Neuronal stem cell (in vitro differentiated cells): Measurements from ENCODE around the gene HDAC4.

Experiments
- DNase-seq: peaks from one replicate; pipeline ENCODE4 v3.0.0-alpha.2; 2013; ENCODE audit warnings: low spot score
- H2AFZ ChIP-seq: one replicate; pipeline ENCODE4 v1.6.1; 2013; ENCODE audit warnings: mild to moderate bottlenecking, low read length, inconsistent platforms
- H2AK5ac ChIP-seq: 2 replicates; pipeline ENCODE4 v1.6.1; 2013; ENCODE audit warnings: low read depth, mild to moderate bottlenecking, inconsistent platforms, low read length, moderate library complexity, mixed read lengths
- H2BK120ac ChIP-seq: 2 replicates; pipeline ENCODE4 v1.6.1; 2013; ENCODE audit warnings: low read depth, mild to moderate bottlenecking, inconsistent platforms, low read length, moderate library complexity, mixed read lengths
- H2BK12ac ChIP-seq: one replicate; pipeline ENCODE4 v1.6.1; 2013; ENCODE audit warnings: low read length, inconsistent platforms
- H2BK15ac ChIP-seq: 2 replicates; pipeline ENCODE4 v1.6.1; 2013; ENCODE audit warnings: mild to moderate bottlenecking, low read length, inconsistent platforms, mixed read lengths
- H2BK5ac ChIP-seq: one replicate; pipeline ENCODE4 v1.6.1; 2013; ENCODE audit warnings: inconsistent platforms, mild to moderate bottlenecking, low read length, moderate library complexity
- H3K14ac ChIP-seq: one replicate; pipeline ENCODE4 v1.6.1; 2013; ENCODE audit warnings: low read length, inconsistent platforms
- H3K18ac ChIP-seq: 2 replicates; pipeline ENCODE4 v1.6.1; 2013; ENCODE audit warnings: low read length, inconsistent platforms
- H3K23ac ChIP-seq: 2 replicates; pipeline ENCODE4 v1.6.1; 2013; ENCODE audit warnings: low read depth, mild to moderate bottlenecking, mixed read lengths, low read length, inconsistent platforms; ENCODE audit not compliant: poor library complexity
- H3K27ac ChIP-seq: replicated peaks from 3 replicates; pipeline ENCODE4 v1.5.1; 2013; ENCODE audit warnings: low read length, inconsistent platforms
- H3K27me3 ChIP-seq, 3 experiments: 2 replicates each; pipeline ENCODE4 v1.6.1; 2013; ENCODE audit warnings: low read length in 3 of 3, mild to moderate bottlenecking in 2 of 3, inconsistent platforms in 1 of 3, low read depth in 1 of 3, mixed read lengths in 1 of 3, moderate library complexity in 1 of 3; ENCODE audit not compliant: control insufficient read depth in 3 of 3, insufficient read depth in 3 of 3
- H3K36me3 ChIP-seq, 2 donors: replicated peaks in 1 of 2; 2 replicates each; pipeline ENCODE4 v1.6.1; 2013; ENCODE audit warnings: low read length in 2 of 2; ENCODE audit not compliant: control insufficient read depth in 2 of 2, insufficient read depth in 2 of 2
- H3K4ac ChIP-seq: 2 replicates; pipeline ENCODE4 v1.6.1; 2013; ENCODE audit warnings: inconsistent platforms, mild to moderate bottlenecking, low read length, moderate library complexity
- H3K4me1 ChIP-seq, 2 donors: 1 replicate in 1 of 2; 2 replicates in 1 of 2; pipeline ENCODE4 v1.6.1; 2013; ENCODE audit warnings: low read length in 2 of 2, low read depth in 1 of 2; ENCODE audit not compliant: control insufficient read depth in 2 of 2, insufficient read depth in 1 of 2
- H3K4me2 ChIP-seq: one replicate; pipeline ENCODE4 v1.6.1; 2013; ENCODE audit warnings: mild to moderate bottlenecking, low read length, inconsistent platforms; ENCODE audit not compliant: insufficient read depth, poor library complexity, severe bottlenecking
- H3K4me3 ChIP-seq, 2 donors: 2 replicates each; pipeline ENCODE4 v1.5.1; 2013; ENCODE audit warnings: low read length in 2 of 2, mild to moderate bottlenecking in 2 of 2, inconsistent platforms in 1 of 2, moderate library complexity in 1 of 2
- H3K79me1 ChIP-seq: one replicate; pipeline ENCODE4 v1.6.1; 2013; ENCODE audit warnings: low read depth, mild to moderate bottlenecking, inconsistent platforms, low read length, moderate library complexity
- H3K9ac ChIP-seq: one replicate; pipeline ENCODE4 v1.6.1; 2013; ENCODE audit warnings: mild to moderate bottlenecking, low read depth, low read length, inconsistent platforms; ENCODE audit not compliant: poor library complexity
- H3K9me3 ChIP-seq, 2 donors: replicated peaks in 1 of 2; 2 replicates each; pipeline versions ENCODE3 to v1.6.1; 2013; ENCODE audit warnings: low read length in 2 of 2, mild to moderate bottlenecking in 2 of 2, inconsistent platforms in 1 of 2, low read depth in 1 of 2, mixed read lengths in 1 of 2, moderate library complexity in 1 of 2; ENCODE audit not compliant: control insufficient read depth in 2 of 2, insufficient read depth in 1 of 2
- H4K8ac ChIP-seq: one replicate; pipeline ENCODE4 v1.6.1; 2013; ENCODE audit warnings: low read depth, mild to moderate bottlenecking, inconsistent platforms, low read length, moderate library complexity
- H4K91ac ChIP-seq: one replicate; pipeline ENCODE4 v1.6.1; 2013; ENCODE audit warnings: low read length, low read depth, mild to moderate bottlenecking, inconsistent platforms; ENCODE audit not compliant: poor library complexity
- WGBS, 2 donors: extraction: QIAGEN DNeasy Blood & Tissue Kit; methylation state at CpG; one replicate each; pipeline ENCODE4 v1.1.7; 2013; ENCODE audit warnings: missing lambda C conversion rate in 2 of 2, mixed read lengths in 1 of 2; ENCODE audit not compliant: insufficient read length in 2 of 2, insufficient replicate concordance in 1 of 2; ENCODE audit errors: extremely low coverage in 2 of 2; 5-methylcytosine and 5-hydroxymethylcytosine counted together

Gene HDAC4

DNA sequence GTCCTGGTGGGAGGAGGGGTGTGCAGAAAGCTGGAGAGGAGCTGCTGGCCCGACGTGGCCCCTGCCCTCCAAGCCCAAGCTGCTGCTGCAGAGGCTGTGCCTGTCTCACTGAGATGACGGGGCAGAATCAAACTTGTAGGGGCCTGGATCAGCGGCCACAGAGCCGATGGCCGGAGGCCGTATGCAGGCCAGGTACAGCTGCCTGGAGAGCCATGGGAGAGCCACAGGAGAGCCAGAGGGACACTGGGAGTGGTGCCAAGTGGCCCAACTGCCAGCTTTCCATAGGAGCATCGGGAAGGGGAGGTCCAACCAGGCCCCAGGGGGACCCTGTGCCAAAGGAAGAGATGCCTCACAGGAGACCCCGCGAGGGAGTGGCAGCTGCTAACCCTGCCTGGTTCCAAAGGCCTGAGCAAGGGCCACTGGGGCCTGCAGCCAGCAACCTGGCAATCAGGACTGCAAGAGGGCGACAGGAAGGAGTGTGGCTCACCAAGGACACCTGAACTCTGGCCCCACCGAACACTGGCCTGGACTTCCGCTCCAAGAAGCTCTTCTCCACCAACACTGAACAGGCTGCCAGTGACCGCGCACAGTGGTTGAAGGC lies 70.7 kb downstream of the HDAC4 start:
- Histone ChIP-seq H3K9ac (no peak overlapping the region), H4K8ac (no peak overlapping the region), H3K79me1 (peaks cover 9% of the 10 kb centered on the region), H3K23ac (no peak overlapping the region), H3K4ac (no peak overlapping the region), H2AK5ac (peak overlapping the region; percentile 61), H2BK12ac (no peak overlapping the region), H3K36me3 (peaks cover 0 to 4% of the 10 kb centered on the region in 2 donors), H2BK120ac (no peak overlapping the region), H3K4me2 (no peak overlapping the region), H3K18ac (peak overlapping the region; percentile 57), H2BK5ac (no peak overlapping the region), H2AFZ (no peak overlapping the region), H2BK15ac (no peak overlapping the region), H3K27ac (no peak overlapping the region), H3K4me1 (peaks cover 14 to 16% of the 10 kb centered on the region in 2 donors), H3K4me3 (no peak overlapping the region), H3K27me3 (no peaks in the 10 kb centered on the region), H3K9me3 (peaks cover 0 to 7% of the 10 kb centered on the region in 2 donors), H3K14ac (no peak overlapping the region), H4K91ac (no peak overlapping the region)
- WGBS, 2 donors = no CpG with 5 or more reads among the region's 15 CpGs
- DNase-seq = no peak

DNA sequence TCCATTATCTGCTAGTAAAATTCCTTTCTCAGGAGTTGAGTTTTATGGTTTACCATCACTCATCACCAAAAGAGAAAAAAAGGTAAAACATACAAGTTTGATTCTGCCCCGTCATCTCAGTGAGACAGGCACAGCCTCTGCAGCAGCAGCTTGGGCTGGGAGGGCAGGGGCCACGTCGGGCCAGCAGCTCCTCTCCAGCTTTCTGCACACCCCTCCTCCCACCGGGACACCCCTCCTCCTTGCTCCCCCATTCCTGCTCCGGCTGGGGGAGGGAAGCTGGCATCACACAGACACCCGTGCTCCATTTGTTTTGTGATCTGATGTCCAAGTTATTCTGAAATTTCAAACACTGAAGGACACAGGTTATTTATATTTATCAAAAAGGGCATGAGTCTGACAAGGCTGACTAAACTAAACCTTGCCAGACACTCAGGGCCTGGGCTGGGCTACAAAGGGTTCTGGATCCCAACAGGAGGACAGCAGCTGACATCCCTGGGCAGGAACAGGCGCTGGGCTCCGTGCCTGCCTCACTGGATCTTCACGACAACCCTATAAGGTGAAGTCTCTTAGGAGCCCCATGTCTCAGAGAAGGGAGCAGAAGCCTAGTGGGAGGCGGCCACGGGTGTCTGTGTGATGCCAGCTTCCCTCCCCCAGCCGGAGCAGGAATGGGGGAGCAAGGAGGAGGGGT lies 71.4 kb downstream of the HDAC4 start:
- no CpG with 5 or more reads among the region's 12 CpGs for WGBS, 2 donors
- H3K36me3 ChIP-seq = peaks cover 0 to 7% of the 10 kb centered on the region in 2 donors
- no peak overlapping the region for H3K27ac ChIP-seq
- H2AFZ ChIP-seq = no peak overlapping the region
- no peak overlapping the region for H4K8ac ChIP-seq
- no peak overlapping the region for H3K23ac ChIP-seq
- no peak overlapping the region for H3K9ac ChIP-seq
- no peak overlapping the region for H4K91ac ChIP-seq
- H2BK12ac ChIP-seq = no peak overlapping the region
- H3K9me3 ChIP-seq = peaks cover 0 to 7% of the 10 kb centered on the region in 2 donors
- H3K4me1 ChIP-seq = peaks cover 14 to 19% of the 10 kb centered on the region in 2 donors
- H2BK120ac ChIP-seq = no peak overlapping the region
- H3K27me3 ChIP-seq = no peaks in the 10 kb centered on the region
- DNase-seq = no peak
- H3K18ac ChIP-seq = no peak overlapping the region
- no peak overlapping the region for H2BK15ac ChIP-seq
- H3K4ac ChIP-seq = no peak overlapping the region
- H3K4me2 ChIP-seq = no peak overlapping the region
- H2AK5ac ChIP-seq = peak overlapping the region; percentile 61
- peaks cover 9% of the 10 kb centered on the region for H3K79me1 ChIP-seq
- no peak overlapping the region for H3K14ac ChIP-seq
- no peak overlapping the region for H3K4me3 ChIP-seq
- no peak overlapping the region for H2BK5ac ChIP-seq

DNA sequence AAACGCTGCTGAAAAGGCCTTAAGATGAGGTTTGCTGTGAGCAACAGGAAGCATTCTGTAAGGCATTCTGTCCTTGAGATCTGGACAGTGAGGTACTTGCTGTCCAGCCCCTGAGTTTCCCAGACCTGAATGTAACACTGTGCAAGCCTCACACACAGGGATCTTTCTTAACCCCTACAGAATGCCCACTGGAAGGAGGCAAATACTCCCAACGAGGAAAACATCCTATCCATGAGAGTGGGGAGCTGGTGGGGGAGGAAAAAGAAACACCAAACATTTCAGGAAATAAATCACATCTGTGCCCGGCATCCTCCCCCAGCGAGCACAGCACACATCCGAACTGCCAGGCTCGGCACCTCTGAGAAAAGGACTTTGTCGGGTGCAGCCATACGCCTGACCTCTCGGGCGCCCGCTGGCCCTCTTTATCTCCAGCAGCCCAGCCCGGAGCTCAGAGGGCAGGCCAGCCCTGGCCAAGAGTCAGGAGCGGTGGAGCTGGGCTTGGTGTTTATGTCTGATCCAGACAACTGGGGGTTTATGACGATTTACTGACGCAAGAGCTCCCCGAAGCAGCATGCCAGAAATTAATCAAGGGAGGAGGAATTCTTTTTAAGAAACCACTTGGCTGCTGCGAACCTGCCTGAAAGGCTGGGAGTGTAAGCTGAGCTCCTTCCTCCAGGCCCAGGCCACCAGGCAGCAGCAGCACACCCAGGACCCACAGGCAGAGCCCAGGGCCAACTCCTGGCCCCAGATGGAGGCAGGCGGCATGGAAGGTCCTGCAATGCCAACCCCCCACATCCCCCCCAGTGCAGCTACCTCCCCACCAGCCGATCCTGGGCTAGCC lies 72.2 kb downstream of the HDAC4 start:
- Histone ChIP-seq H3K4me1 (peaks cover 14 to 20% of the 10 kb centered on the region in 2 donors), H2BK5ac (no peak overlapping the region), H2AK5ac (no peak overlapping the region), H3K4ac (no peak overlapping the region), H3K4me2 (no peak overlapping the region), H3K18ac (no peak overlapping the region), H3K79me1 (peaks cover 9% of the 10 kb centered on the region), H3K23ac (no peak overlapping the region), H3K36me3 (peaks cover 0 to 7% of the 10 kb centered on the region in 2 donors), H3K4me3 (no peak overlapping the region), H3K9ac (no peak overlapping the region), H3K27ac (no peak overlapping the region), H3K27me3 (no peaks in the 10 kb centered on the region), H2BK15ac (no peak overlapping the region), H2BK120ac (no peak overlapping the region), H4K91ac (no peak overlapping the region), H3K14ac (no peak overlapping the region), H2AFZ (no peak overlapping the region), H4K8ac (no peak overlapping the region), H2BK12ac (no peak overlapping the region), H3K9me3 (peaks cover 0 to 7% of the 10 kb centered on the region in 2 donors)
- DNase-seq = no peak
- no CpG with 5 or more reads among the region's 19 CpGs for WGBS, 2 donors
